ENCODE data around the gene MIA. TPM values are rescaled to one million over a fixed set of nuclear protein-coding genes. Genes with fewer than 3 reads are reported as not detected.

Gene MIA
- total and polyA plus RNA-seq, 4 donors: 1.7 to 3.6 TPM; not detected in 2

DNA sequence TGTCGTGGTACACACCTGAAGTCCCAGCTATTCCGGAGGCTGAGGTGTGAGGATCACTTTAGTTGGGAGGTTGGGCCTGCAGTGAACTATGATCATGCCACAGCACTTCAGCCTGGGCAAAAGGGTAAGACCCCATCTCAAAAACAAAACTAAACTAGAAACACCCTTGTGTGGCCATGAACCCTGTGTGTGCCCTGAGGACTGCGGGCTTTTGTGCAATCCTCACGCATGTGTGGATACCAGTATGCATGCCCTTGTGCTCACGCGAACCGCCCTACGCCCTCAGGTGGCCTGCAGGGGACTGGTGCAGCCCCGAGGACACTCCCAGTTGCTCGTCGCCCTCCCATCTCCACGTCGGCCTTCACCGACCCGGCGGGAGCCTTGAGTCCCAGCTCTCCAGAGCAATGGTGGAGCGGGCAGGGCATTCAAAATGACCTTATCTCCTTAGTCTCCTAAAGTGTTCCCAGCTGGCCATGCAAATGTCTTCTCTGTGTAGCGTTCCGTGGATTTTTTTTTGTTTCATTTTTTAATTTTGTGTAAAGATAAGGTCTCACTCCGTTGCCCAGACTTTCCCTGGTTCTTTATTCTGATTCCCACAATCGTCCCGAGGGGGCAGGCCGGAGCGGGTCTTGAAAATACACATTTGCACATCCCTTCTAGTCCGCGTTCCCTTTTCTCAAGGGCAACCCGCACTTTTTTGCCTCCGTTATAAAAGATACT is 22.8 kb downstream of the MIA start:
- Histone ChIP-seq H3K4me3 (ENCODE audit: low read length in 2 of 2) (peak overlapping the region; percentile 21 to 40), H3K27ac (ENCODE audit: low read depth in 1 of 2, low read length in 2 of 2) (peak overlapping the region; percentile 6 to 81), H3K4me1 (ENCODE audit: control insufficient read depth in 1 of 2, insufficient read depth in 2 of 2, low read length in 2 of 2) (no peaks in the 10 kb centered on the region), H3K36me3 (ENCODE audit: control insufficient read depth in 1 of 2, insufficient read depth in 2 of 2, low read length in 1 of 2) (peaks cover 0 to 4% of the 10 kb centered on the region in 2 donors), H3K9me3 (ENCODE audit: control insufficient read depth, low read length) (no peaks in the 10 kb centered on the region), H3K27me3 (ENCODE audit: control insufficient read depth in 1 of 2, insufficient read depth in 2 of 2, low read length in 1 of 2) (no peaks in the 10 kb centered on the region)
- 8 to 9% methylated on average over 28 of the region's 28 CpGs for WGBS, 2 donors
- DNase-seq (peak; percentile 83 to 84), ATAC-seq (ENCODE audit: low FRiP score) (peak; percentile 31)
- intact Hi-C loops (cut with DNase I): loop anchor here (2.0 to 5.0 kb wide), 3 partner anchors 46 to 81 kb away; partner anchors contain the start of genes ACTMAP (in 2 of the 2), SNRPA (in 2 of the 2), COQ8B (in 1 of the 2) and ITPKC (in 1 of the 2)

DNA sequence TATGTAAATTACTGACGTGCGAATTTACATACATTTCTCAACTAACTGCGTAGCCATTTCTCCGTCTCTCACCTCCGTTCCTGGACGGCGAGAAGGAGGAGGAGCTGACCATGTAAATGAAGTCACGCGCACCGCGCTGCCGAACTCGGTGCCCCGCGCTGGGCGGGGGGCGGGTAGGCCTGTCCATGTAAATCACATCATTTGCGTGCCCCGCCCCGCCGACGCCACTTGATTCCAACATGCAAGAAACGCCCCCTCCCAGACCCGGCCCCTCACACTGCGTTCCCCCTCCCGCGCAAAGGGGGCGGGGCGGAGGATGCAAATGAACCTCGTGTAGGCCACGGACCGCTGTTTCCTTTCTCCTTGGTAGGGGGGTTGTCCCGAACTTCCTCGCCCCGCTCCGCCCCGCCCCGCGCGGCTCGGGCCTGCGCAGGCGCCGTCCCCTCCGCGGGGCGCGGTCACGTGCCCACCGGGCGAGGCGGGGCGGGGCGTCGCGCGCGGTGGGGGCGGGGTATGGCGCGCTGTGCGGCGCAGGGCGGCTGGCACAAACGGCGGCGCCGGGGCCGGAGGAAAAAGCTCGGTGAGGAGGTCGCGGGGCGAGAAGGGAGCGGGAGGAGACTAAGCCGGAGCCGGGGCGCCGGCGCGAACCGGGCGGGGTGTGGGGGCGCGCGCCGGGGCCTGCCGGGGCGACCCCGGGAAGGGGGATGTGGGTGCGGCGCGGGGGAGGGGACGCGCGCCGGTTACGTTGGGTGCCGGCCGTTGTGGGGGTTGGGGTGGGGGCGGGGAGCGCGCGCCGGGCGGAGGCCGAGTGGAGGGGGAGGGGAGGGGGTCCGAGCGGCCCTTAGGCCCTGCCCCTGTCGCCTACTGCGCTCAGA is 23.6 kb downstream of the MIA start, which contains the start of gene EGLN2:
Gene EGLN2, plus strand, starts transcription at position 509 of the 875 bp plus-strand sequence. CDS start 1,382 bp downstream, outside the sequence.
- intact Hi-C loops (cut with DNase I): loop anchor here (2.0 to 5.0 kb wide), 3 partner anchors 47 to 82 kb away; partner anchors contain the start of genes ACTMAP (in 2 of the 2), SNRPA (in 2 of the 2), COQ8B (in 1 of the 2) and ITPKC (in 1 of the 2)
- Histone ChIP-seq H3K4me1 (ENCODE audit: control insufficient read depth in 1 of 2, insufficient read depth in 2 of 2, low read length in 2 of 2) (no peaks in the 10 kb centered on the region), H3K27me3 (ENCODE audit: control insufficient read depth in 1 of 2, insufficient read depth in 2 of 2, low read length in 1 of 2) (no peaks in the 10 kb centered on the region), H3K36me3 (ENCODE audit: control insufficient read depth in 1 of 2, insufficient read depth in 2 of 2, low read length in 1 of 2) (peaks cover 0 to 4% of the 10 kb centered on the region in 2 donors), H3K27ac (ENCODE audit: low read depth in 1 of 2, low read length in 2 of 2) (peak within 1 kb of the TSS; percentile 6 to 81), H3K9me3 (ENCODE audit: control insufficient read depth, low read length) (no peaks in the 10 kb centered on the region), H3K4me3 (ENCODE audit: low read length in 2 of 2) (peak within 1 kb of the TSS; percentile 92 to 94)
- WGBS, 2 donors: 0 to 1% methylated on average over 75 to 110 of the region's 110 CpGs
- DNase-seq: peak; percentile 100
- ATAC-seq (ENCODE audit: low FRiP score): peak; percentile 94

GRCh38 chr19:40799558-40800338 is 24.4 kb downstream of the MIA start:
- intact Hi-C loops (cut with DNase I): loop anchor here (2.0 to 10.0 kb wide), 4 partner anchors 47 to 355 kb away; partner anchors contain the start of genes ACTMAP (in 2 of the 2), SNRPA (in 2 of the 2), COQ8B (in 1 of the 2) and ITPKC (in 1 of the 2)
- H3K27me3 ChIP-seq (ENCODE audit: control insufficient read depth in 1 of 2, insufficient read depth in 2 of 2, low read length in 1 of 2): no peaks in the 10 kb centered on the region
- peak in 1 of 2 donors; percentile 89 for DNase-seq
- 1 to 2% methylated on average over 24 to 40 of the region's 40 CpGs for WGBS, 2 donors
- peak overlapping the region; percentile 92 to 94 for H3K4me3 ChIP-seq (ENCODE audit: low read length in 2 of 2)
- peaks cover 0 to 4% of the 10 kb centered on the region in 2 donors for H3K36me3 ChIP-seq (ENCODE audit: control insufficient read depth in 1 of 2, insufficient read depth in 2 of 2, low read length in 1 of 2)
- peak overlapping the region in 1 of 2 donors; percentile 49 for H3K27ac ChIP-seq (ENCODE audit: low read depth in 1 of 2, low read length in 2 of 2)
- no peaks in the 10 kb centered on the region for H3K4me1 ChIP-seq (ENCODE audit: control insufficient read depth in 1 of 2, insufficient read depth in 2 of 2, low read length in 2 of 2)
- peak; percentile 12 for ATAC-seq (ENCODE audit: low FRiP score)
- H3K9me3 ChIP-seq (ENCODE audit: control insufficient read depth, low read length): no peaks in the 10 kb centered on the region

DNA sequence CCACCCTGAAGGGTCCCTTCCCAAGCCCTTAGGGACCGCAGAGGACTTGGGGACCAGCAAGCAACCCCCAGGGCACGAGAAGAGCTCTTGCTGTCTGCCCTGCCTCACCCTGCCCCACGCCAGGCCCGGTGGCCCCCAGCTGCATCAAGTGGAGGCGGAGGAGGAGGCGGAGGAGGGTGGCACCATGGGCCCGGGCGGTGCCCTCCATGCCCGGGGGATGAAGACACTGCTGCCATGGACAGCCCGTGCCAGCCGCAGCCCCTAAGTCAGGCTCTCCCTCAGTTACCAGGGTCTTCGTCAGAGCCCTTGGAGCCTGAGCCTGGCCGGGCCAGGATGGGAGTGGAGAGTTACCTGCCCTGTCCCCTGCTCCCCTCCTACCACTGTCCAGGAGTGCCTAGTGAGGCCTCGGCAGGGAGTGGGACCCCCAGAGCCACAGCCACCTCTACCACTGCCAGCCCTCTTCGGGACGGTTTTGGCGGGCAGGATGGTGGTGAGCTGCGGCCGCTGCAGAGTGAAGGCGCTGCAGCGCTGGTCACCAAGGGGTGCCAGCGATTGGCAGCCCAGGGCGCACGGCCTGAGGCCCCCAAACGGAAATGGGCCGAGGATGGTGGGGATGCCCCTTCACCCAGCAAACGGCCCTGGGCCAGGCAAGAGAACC is 25.1 kb downstream of the MIA start:
- intact Hi-C loops (cut with DNase I): loop anchor here in 1 of 2 donors (10.0 kb wide), 1 partner anchor 356 kb away; the partner anchor contains the start of gene SERTAD3
- peak overlapping the region in 1 of 2 donors; percentile 94 for H3K4me3 ChIP-seq (ENCODE audit: low read length in 2 of 2)
- WGBS, 2 donors: 59 to 61% methylated on average over 24 to 27 of the region's 27 CpGs
- peak in 1 of 2 donors; percentile 75 for DNase-seq
- H3K4me1 ChIP-seq (ENCODE audit: control insufficient read depth in 1 of 2, insufficient read depth in 2 of 2, low read length in 2 of 2): no peaks in the 10 kb centered on the region
- no peaks in the 10 kb centered on the region for H3K27me3 ChIP-seq (ENCODE audit: control insufficient read depth in 1 of 2, insufficient read depth in 2 of 2, low read length in 1 of 2)
- H3K9me3 ChIP-seq (ENCODE audit: control insufficient read depth, low read length): no peaks in the 10 kb centered on the region
- no peak for ATAC-seq (ENCODE audit: low FRiP score)
- peaks cover 0 to 4% of the 10 kb centered on the region in 2 donors for H3K36me3 ChIP-seq (ENCODE audit: control insufficient read depth in 1 of 2, insufficient read depth in 2 of 2, low read length in 1 of 2)
- peak overlapping the region in 1 of 2 donors; percentile 35 for H3K27ac ChIP-seq (ENCODE audit: low read depth in 1 of 2, low read length in 2 of 2)

DNA sequence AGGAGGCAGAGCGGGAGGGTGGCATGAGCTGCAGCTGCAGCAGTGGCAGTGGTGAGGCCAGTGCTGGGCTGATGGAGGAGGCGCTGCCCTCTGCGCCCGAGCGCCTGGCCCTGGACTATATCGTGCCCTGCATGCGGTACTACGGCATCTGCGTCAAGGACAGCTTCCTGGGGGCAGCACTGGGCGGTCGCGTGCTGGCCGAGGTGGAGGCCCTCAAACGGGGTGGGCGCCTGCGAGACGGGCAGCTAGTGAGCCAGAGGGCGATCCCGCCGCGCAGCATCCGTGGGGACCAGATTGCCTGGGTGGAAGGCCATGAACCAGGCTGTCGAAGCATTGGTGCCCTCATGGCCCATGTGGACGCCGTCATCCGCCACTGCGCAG is 25.7 kb downstream of the MIA start:
- WGBS, 2 donors: 78 to 83% methylated on average over 22 to 27 of the region's 27 CpGs
- intact Hi-C loops (cut with DNase I): loop anchor here in 1 of 2 donors (10.0 kb wide), 1 partner anchor 356 kb away; the partner anchor contains the start of gene SERTAD3
- H3K4me3 ChIP-seq (ENCODE audit: low read length in 2 of 2): no peak overlapping the region
- H3K27me3 ChIP-seq (ENCODE audit: control insufficient read depth in 1 of 2, insufficient read depth in 2 of 2, low read length in 1 of 2): no peaks in the 10 kb centered on the region
- DNase-seq (peak in 1 of 2 donors; percentile 72), ATAC-seq (ENCODE audit: low FRiP score) (no peak)
- H3K27ac ChIP-seq (ENCODE audit: low read depth in 1 of 2, low read length in 2 of 2): no peak overlapping the region
- no peaks in the 10 kb centered on the region for H3K4me1 ChIP-seq (ENCODE audit: control insufficient read depth in 1 of 2, insufficient read depth in 2 of 2, low read length in 2 of 2)
- H3K9me3 ChIP-seq (ENCODE audit: control insufficient read depth, low read length): no peaks in the 10 kb centered on the region
- peaks cover 0 to 4% of the 10 kb centered on the region in 2 donors for H3K36me3 ChIP-seq (ENCODE audit: control insufficient read depth in 1 of 2, insufficient read depth in 2 of 2, low read length in 1 of 2)

DNA sequence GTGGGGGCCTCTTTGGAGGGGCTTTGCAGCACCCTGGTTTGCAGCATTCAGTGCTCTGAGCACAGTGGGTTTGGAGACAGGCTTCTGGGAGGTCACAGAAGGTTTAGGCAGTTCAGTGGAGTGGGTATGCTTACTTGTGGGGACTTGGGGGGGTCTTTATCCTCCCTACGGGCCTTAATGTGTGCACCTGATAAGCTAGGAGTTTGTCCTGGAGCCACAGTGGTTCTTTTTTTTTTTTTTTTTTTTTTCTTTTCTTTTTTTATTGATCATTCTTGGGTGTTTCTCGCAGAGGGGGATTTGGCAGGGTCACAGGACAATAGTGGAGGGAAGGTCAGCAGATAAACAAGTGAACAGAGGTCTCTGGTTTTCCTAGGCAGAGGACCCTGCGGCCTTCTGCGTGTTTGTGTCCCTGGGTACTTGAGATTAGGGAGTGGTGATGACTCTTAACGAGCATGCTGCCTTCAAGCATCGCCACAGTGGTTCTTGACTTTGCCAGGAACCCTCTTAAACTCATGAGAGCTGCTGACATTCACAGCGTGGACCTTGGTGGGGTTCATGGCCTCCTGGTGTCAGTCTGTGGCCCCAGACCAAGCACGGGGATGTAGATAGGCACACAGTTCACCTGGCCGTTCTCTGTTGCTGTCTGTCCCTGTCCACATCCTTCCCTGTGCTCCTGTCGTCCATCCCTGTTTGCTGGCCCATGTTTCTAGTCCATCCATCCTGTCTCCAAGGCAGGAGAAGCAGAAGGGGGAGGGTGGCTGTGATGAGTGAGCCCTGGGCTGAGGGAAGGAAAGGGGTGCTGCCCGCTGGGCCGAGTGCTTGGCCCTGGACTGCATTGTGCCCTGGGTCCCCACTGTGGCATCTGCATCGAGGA is 26.3 kb downstream of the MIA start:
- 38 to 40% methylated on average over 12 to 13 of the region's 13 CpGs for WGBS, 2 donors
- H3K27me3 ChIP-seq (ENCODE audit: control insufficient read depth in 1 of 2, insufficient read depth in 2 of 2, low read length in 1 of 2): no peaks in the 10 kb centered on the region
- H3K4me1 ChIP-seq (ENCODE audit: control insufficient read depth in 1 of 2, insufficient read depth in 2 of 2, low read length in 2 of 2): no peaks in the 10 kb centered on the region
- no peak overlapping the region for H3K4me3 ChIP-seq (ENCODE audit: low read length in 2 of 2)
- no peaks in the 10 kb centered on the region for H3K9me3 ChIP-seq (ENCODE audit: control insufficient read depth, low read length)
- intact Hi-C loops (cut with DNase I): loop anchor here in 1 of 2 donors (10.0 kb wide), 1 partner anchor 357 kb away; the partner anchor contains the start of gene SERTAD3
- H3K36me3 ChIP-seq (ENCODE audit: control insufficient read depth in 1 of 2, insufficient read depth in 2 of 2, low read length in 1 of 2): peaks cover 0 to 4% of the 10 kb centered on the region in 2 donors
- no peak for ATAC-seq (ENCODE audit: low FRiP score)
- peak in 1 of 2 donors; percentile 59 for DNase-seq
- no peak overlapping the region for H3K27ac ChIP-seq (ENCODE audit: low read depth in 1 of 2, low read length in 2 of 2)
